ENCODE data around the gene FRMD5.

GRCh38 chr15:43922021-43922420 lies 273.1 kb downstream of the FRMD5 start:
- no peak for TF ChIP-seq CTCF (IDR thresholded peaks at IDR 0.05)
- no peak for TF ChIP-seq POLR2A (IDR thresholded peaks at IDR 0.05)
